GM23248 (cell line): Measurements from ENCODE around the gene NCOA3. TPM values are rescaled to one million over a fixed set of nuclear protein-coding genes. Genes with fewer than 3 reads are reported as not detected.

Source experiments
- DNase-seq: peaks from one replicate; pipeline ENCODE4 v3.0.0-alpha.2; 2015
- H2AFZ ChIP-seq: fragments of 200-600 bp; sonication (generic); 2 replicates; pipeline ENCODE4 v1.6.1; 2016; ENCODE audit warnings: antibody characterized with exemption
- H3F3A ChIP-seq: fragments of 200-600 bp; sonication (generic); 2 replicates; pipeline ENCODE4 v1.6.1; 2016; ENCODE audit warnings: mild to moderate bottlenecking, antibody characterized with exemption, mixed run types; ENCODE audit not compliant: insufficient read depth
- H3K27ac ChIP-seq: fragments of 200-600 bp; sonication (generic); 2 replicates; pipeline ENCODE4 v1.5.1; 2016; ENCODE audit warnings: mild to moderate bottlenecking
- H3K27me3 ChIP-seq: fragments of 200-600 bp; sonication (generic); replicated peaks from 2 replicates; pipeline ENCODE4 v1.6.1; 2016; ENCODE audit warnings: mild to moderate bottlenecking; ENCODE audit not compliant: insufficient read depth
- H3K36me3 ChIP-seq: fragments of 200-600 bp; sonication (generic); 2 replicates; pipeline ENCODE4 v1.6.1; 2016; ENCODE audit warnings: low read depth, mild to moderate bottlenecking
- H3K4me1 ChIP-seq: fragments of 200-600 bp; sonication (generic); 2 replicates; pipeline ENCODE4 v1.6.1; 2016; ENCODE audit warnings: mild to moderate bottlenecking; ENCODE audit not compliant: insufficient read depth
- H3K4me2 ChIP-seq: fragments of 200-600 bp; sonication (generic); one replicate; pipeline ENCODE4 v1.6.1; 2016; ENCODE audit warnings: mild to moderate bottlenecking; ENCODE audit not compliant: unreplicated experiment
- H3K4me3 ChIP-seq: fragments of 200-600 bp; sonication (generic); 2 replicates; pipeline ENCODE4 v1.5.1; 2016; ENCODE audit warnings: mild to moderate bottlenecking
- H3K79me2 ChIP-seq: fragments of 200-600 bp; sonication (generic); 2 replicates; pipeline ENCODE4 v1.6.1; 2016; ENCODE audit warnings: mild to moderate bottlenecking; ENCODE audit not compliant: insufficient read depth
- H3K9ac ChIP-seq: fragments of 200-600 bp; sonication (generic); 2 replicates; pipeline ENCODE4 v1.6.1; 2016; ENCODE audit warnings: mild to moderate bottlenecking
- H3K9me2 ChIP-seq: fragments of 200-600 bp; sonication (generic); 2 replicates; pipeline ENCODE4 v1.6.1; 2016; ENCODE audit warnings: mixed run types, mild to moderate bottlenecking, moderate library complexity; ENCODE audit not compliant: insufficient read depth
- H3K9me3 ChIP-seq: fragments of 200-600 bp; sonication (generic); one replicate; pipeline ENCODE4 v1.6.1; 2017; ENCODE audit warnings: low read depth
- H4K20me1 ChIP-seq: fragments of 200-600 bp; sonication (generic); 2 replicates; pipeline ENCODE4 v1.6.0; 2016; ENCODE audit not compliant: insufficient read depth
- EZH2 ChIP-seq: fragments of 200-600 bp; sonication (generic); IDR thresholded peaks from 2 replicates; pipeline ENCODE4 v1.6.1; 2018; ENCODE audit warnings: antibody characterized with exemption, mild to moderate bottlenecking; ENCODE audit not compliant: insufficient read depth, poor library complexity, severe bottlenecking
- EZH2phosphoT487 ChIP-seq: fragments of 200-600 bp; sonication (generic); IDR thresholded peaks from 2 replicates; pipeline ENCODE4 v1.6.1; 2018; ENCODE audit warnings: antibody characterized with exemption, moderate library complexity, mild to moderate bottlenecking, low read depth; ENCODE audit not compliant: insufficient read depth
- whole genome bisulfite sequencing, 2 experiments: methylation state at CpG; one replicate each; pipeline ENCODE4 v1.1.6; 2015 to 2017; ENCODE audit warnings: low lambda C conversion rate in 2 of 2, low coverage in 1 of 2; ENCODE audit errors: missing lambda C conversion rate in 2 of 2; 5-methylcytosine and 5-hydroxymethylcytosine counted together
- in situ Hi-C: fragments of 300-500 bp; cut with MboI; formaldehyde crosslinking; loops from 2 replicates; pipeline ENCODE4 v1.15.0; 2020
- polyA plus RNA-seq: library from polyadenylated mRNA; unstranded; fragments of >200 nt; fragmentation: Nextera tagmentation; extraction: Ambion mirVana; gene quantifications from 2 replicates; pipeline ENCODE4 v1.2.1, GENCODE V29; 2016
- total RNA-seq: library from RNA; depleted of rRNA; stranded (reverse); fragments of >200 nt; shearing (Covaris generic); gene quantifications from 2 replicates; pipeline ENCODE4 v1.2.3, GENCODE V29; 2014

The NCOA3 gene
- total and polyA plus RNA-seq, 2 experiments from 2014 or later, result 19.5 to 36.6 TPM

DNA sequence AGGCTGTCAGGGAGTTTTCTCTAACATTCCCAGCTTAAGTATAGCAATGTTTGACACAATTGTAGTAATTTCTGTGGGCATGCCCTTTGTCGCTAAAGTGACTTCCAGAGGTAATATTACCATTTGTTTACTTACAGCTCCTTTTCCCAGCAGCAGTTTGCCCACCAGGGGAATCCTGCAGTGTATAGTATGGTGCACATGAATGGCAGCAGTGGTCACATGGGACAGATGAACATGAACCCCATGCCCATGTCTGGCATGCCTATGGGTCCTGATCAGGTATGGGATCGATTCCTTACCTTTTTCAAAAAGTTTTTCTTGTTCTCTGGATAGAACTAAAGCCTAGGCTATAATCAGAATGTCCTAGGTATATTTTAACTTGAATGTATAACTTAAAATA is 151.1 kb downstream of the NCOA3 start:
- 98 to 100% methylated on average over 2 of the region's 2 CpGs for WGBS, 2 experiments
- no peak for DNase-seq
- TF ChIP-seq EZH2 (no peak), EZH2phosphoT487 (no peak)

DNA sequence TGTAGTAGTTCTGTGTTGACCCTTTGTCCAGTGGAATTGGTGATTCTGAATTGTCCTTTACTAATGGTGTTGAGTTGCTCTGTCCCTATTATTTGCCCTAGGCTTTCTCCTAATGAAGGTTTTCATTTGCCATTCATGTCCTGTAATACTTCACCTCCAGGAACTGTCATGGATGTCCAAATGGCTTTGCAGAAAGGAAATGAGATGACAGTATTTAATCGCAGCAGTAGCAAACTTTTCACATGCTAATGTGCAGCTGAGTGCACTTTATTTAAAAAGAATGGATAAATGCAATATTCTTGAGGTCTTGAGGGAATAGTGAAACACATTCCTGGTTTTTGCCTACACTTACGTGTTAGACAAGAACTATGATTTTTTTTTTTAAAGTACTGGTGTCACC is 152.2 kb downstream of the NCOA3 start:
- Histone ChIP-seq H2AFZ (no peak overlapping the region), H3K4me1 (no peaks in the 10 kb centered on the region), H3K9me3 (no peaks in the 10 kb centered on the region), H3K4me3 (no peak overlapping the region), H3K4me2 (no peak overlapping the region), H3K27ac (no peak overlapping the region), H3K36me3 (peaks cover 55% of the 10 kb centered on the region), H4K20me1 (no peaks in the 10 kb centered on the region), H3K27me3 (no peaks in the 10 kb centered on the region), H3K9me2 (no peaks in the 10 kb centered on the region), H3K79me2 (no peaks in the 10 kb centered on the region), H3K9ac (no peak overlapping the region), H3F3A (no peaks in the 10 kb centered on the region)
- no peak for TF ChIP-seq EZH2
- TF ChIP-seq EZH2phosphoT487, result no peak
- no peak for DNase-seq
- WGBS, 2 experiments, result 95 to 98% methylated on average over 2 of the region's 2 CpGs
- in situ Hi-C loops, result loop anchor here (25.0 kb wide), 1 partner anchor 1258 kb away; the partner anchor contains the start of gene ARFGEF2

More for the DNA sequence above, 151.1 kb downstream of the NCOA3 start:
- no peaks in the 10 kb centered on the region for H3F3A ChIP-seq
- peaks cover 56% of the 10 kb centered on the region for H3K36me3 ChIP-seq
- no peaks in the 10 kb centered on the region for H3K9me3 ChIP-seq
- H3K27me3 ChIP-seq, result no peaks in the 10 kb centered on the region
- H3K4me1 ChIP-seq, result no peaks in the 10 kb centered on the region
- no peaks in the 10 kb centered on the region for H3K9me2 ChIP-seq
- H3K4me2 ChIP-seq, result no peak overlapping the region
- H3K9ac ChIP-seq, result no peak overlapping the region
- H3K79me2 ChIP-seq, result no peaks in the 10 kb centered on the region
- no peak overlapping the region for H2AFZ ChIP-seq
- H3K4me3 ChIP-seq, result no peak overlapping the region
- no peaks in the 10 kb centered on the region for H4K20me1 ChIP-seq
- in situ Hi-C loops, result loop anchor here (25.0 kb wide), 1 partner anchor 1260 kb away; the partner anchor contains the start of gene ARFGEF2
- H3K27ac ChIP-seq, result no peak overlapping the region

DNA sequence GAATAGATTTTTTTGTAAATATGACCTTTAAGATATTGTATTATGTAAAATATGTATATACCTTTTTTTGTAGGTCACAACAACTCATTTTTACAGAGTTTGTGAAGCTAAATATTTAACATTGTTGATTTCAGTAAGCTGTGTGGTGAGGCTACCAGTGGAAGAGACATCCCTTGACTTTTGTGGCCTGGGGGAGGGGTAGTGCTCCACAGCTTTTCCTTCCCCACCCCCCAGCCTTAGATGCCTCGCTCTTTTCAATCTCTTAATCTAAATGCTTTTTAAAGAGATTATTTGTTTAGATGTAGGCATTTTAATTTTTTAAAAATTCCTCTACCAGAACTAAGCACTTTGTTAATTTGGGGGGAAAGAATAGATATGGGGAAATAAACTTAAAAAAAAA is 152.7 kb downstream of the NCOA3 start:
- H3K79me2 ChIP-seq, result no peaks in the 10 kb centered on the region
- 91 to 95% methylated on average over 1 of the region's 1 CpG for WGBS, 2 experiments
- H3K9ac ChIP-seq, result no peak overlapping the region
- no peak for DNase-seq
- H3K9me2 ChIP-seq, result no peaks in the 10 kb centered on the region
- peaks cover 51% of the 10 kb centered on the region for H3K36me3 ChIP-seq
- in situ Hi-C loops, result loop anchor here (25.0 kb wide), 1 partner anchor 1258 kb away; the partner anchor contains the start of gene ARFGEF2
- no peaks in the 10 kb centered on the region for H3F3A ChIP-seq
- no peaks in the 10 kb centered on the region for H3K27me3 ChIP-seq
- no peaks in the 10 kb centered on the region for H4K20me1 ChIP-seq
- H3K4me2 ChIP-seq, result no peak overlapping the region
- no peak overlapping the region for H2AFZ ChIP-seq
- TF ChIP-seq EZH2phosphoT487 (no peak), EZH2 (no peak)
- no peaks in the 10 kb centered on the region for H3K9me3 ChIP-seq
- no peak overlapping the region for H3K27ac ChIP-seq
- no peaks in the 10 kb centered on the region for H3K4me1 ChIP-seq
- no peak overlapping the region for H3K4me3 ChIP-seq

DNA sequence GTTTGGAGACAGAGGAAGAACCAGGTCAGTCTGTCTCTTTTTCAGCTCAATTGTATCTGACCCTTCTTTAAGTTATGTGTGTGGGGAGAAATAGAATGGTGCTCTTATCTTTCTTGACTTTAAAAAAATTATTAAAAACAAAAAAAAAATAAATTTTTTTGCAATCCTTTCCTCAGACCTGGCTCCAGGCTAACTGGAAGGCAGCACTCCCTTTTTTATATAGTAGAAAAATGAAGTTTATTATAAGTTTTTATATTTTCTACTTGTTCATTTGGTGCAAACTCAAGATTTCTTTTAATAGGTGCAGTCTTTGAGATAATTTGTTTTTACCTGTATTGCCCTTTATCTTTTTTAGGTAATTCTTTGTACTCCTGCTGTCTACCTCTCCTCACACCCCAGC is 153.9 kb downstream of the NCOA3 start:
- no peak for DNase-seq
- Histone ChIP-seq H3K9me2 (no peaks in the 10 kb centered on the region), H3K27me3 (no peaks in the 10 kb centered on the region), H3K4me3 (no peak overlapping the region), H3K27ac (no peak overlapping the region), H3K4me1 (no peaks in the 10 kb centered on the region), H3K79me2 (no peaks in the 10 kb centered on the region), H4K20me1 (no peaks in the 10 kb centered on the region), H3K9me3 (no peaks in the 10 kb centered on the region), H3K9ac (no peak overlapping the region), H3F3A (no peaks in the 10 kb centered on the region), H2AFZ (no peak overlapping the region), H3K4me2 (no peak overlapping the region), H3K36me3 (peaks cover 48% of the 10 kb centered on the region)
- in situ Hi-C loops, result loop anchor here (25.0 kb wide), 1 partner anchor 1257 kb away; the partner anchor contains the start of gene ARFGEF2
- no peak for TF ChIP-seq EZH2phosphoT487
- TF ChIP-seq EZH2, result no peak

DNA sequence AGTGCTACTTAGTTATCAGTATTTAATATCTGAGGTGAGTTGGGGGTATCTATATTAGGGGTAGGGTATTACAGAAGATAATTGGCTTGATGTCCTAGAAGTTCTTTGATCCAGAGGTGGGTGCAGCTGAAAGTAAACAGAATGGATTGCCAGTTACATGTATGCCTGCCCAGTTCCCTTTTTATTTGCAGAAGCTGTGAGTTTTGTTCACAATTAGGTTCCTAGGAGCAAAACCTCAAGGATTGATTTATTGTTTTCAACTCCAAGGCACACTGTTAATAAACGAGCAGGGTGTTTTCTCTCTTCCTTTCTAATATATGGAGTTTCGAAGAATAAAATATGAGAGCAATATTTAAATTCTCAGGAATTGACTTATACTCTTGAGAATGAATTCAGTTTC is 154.6 kb downstream of the NCOA3 start:
- H3K4me2 ChIP-seq, result no peak overlapping the region
- DNase-seq, result no peak
- in situ Hi-C loops, result loop anchor here (25.0 kb wide), 1 partner anchor 1256 kb away; the partner anchor contains the start of gene ARFGEF2
- no peak overlapping the region for H2AFZ ChIP-seq
- H3F3A ChIP-seq, result no peaks in the 10 kb centered on the region
- no peak overlapping the region for H3K4me3 ChIP-seq
- no peaks in the 10 kb centered on the region for H3K79me2 ChIP-seq
- H3K9me3 ChIP-seq, result no peaks in the 10 kb centered on the region
- no peak overlapping the region for H3K27ac ChIP-seq
- H3K27me3 ChIP-seq, result no peaks in the 10 kb centered on the region
- H4K20me1 ChIP-seq, result no peaks in the 10 kb centered on the region
- no peaks in the 10 kb centered on the region for H3K9me2 ChIP-seq
- no peak overlapping the region for H3K9ac ChIP-seq
- TF ChIP-seq EZH2, result no peak
- TF ChIP-seq EZH2phosphoT487, result no peak
- WGBS, 2 experiments, result 71 to 75% methylated on average over 2 of the region's 2 CpGs
- H3K4me1 ChIP-seq, result no peaks in the 10 kb centered on the region
- peaks cover 44% of the 10 kb centered on the region for H3K36me3 ChIP-seq
